IPS DF 4.7 (cell line): ENCODE results near the gene TUBB3.
A peak's percentile ranks its signal among the peaks of the same experiment; 100 is the strongest.
"Not testable (repeated sequence)": the region's sequence is repeated elsewhere in the genome, so short reads cannot be mapped to it uniquely, and the experiment has no call there.

ENCODE experiments used
- DNase-seq: peaks from one replicate; pipeline ENCODE4 v3.0.0-alpha.2; 2013; ENCODE audit warnings: low spot score; ENCODE audit errors: extremely low read depth

TUBB3 gene

GRCh38 chr16:89922884-89923639, at the start of gene TUBB3:
Gene TUBB3 (plus strand): TSS chr16:89923342. CDS start chr16:89923402, 60 bp downstream.
- DNase-seq, result no peak

GRCh38 chr16:89873972-89874689, 49.0 kb upstream of the TUBB3 start:
- DNase-seq, result peak; percentile 53

GRCh38 chr16:89879123-89879522, 44.0 kb upstream of the TUBB3 start:
- not testable (repeated sequence) for DNase-seq

- DNase-seq, result no peak
Measured at GRCh38 chr16:89880477-89881367, 42.4 kb upstream of the TUBB3 start.

GRCh38 chr16:89881368-89881730, 41.8 kb upstream of the TUBB3 start:
- no peak for DNase-seq

- no peak for DNase-seq
Measured at GRCh38 chr16:89883346-89884040, 39.6 kb upstream of the TUBB3 start.

GRCh38 chr16:89884041-89884421, 39.1 kb upstream of the TUBB3 start:
- DNase-seq, result no peak

DNA sequence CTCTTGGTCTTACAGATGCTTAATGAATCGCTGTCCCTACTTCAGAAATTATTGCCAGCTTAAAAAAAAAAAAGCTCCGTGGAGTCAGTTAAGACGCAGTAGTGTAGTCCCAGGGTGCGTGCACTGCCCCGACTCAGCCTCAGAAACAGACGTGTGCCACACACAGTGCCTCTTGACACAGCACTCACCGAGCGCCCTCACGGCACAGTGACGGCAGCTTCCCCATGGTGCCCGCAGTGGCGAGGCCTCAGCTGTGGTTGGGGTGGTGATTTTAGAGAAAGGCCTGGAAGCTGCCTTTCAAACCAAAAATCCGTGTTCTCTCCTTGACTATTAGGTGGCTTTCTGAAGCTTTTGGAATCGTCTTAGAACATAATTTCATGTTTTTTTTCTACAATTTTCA, 35.9 kb upstream of the TUBB3 start:
- DNase-seq, result no peak

DNA sequence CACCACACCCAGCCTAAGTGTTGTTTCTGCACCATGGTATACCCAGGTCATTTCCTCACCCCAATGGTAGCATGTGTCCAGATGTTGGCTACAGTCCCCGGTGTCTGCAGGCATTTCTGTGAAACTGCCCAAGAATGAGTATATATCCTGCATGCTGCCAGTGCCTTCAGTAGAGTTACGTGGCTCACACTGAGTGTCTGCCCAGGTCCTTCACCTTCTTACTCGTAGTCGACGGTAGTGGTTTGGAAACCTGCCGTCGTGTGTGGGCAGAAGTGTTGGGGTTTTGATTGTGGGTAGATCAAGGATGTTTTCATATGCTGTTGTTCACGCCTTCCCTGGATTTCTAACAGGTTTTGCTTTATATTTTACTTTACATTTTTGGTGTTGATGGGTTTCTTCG, 32.9 kb upstream of the TUBB3 start:
- DNase-seq, result no peak

DNA sequence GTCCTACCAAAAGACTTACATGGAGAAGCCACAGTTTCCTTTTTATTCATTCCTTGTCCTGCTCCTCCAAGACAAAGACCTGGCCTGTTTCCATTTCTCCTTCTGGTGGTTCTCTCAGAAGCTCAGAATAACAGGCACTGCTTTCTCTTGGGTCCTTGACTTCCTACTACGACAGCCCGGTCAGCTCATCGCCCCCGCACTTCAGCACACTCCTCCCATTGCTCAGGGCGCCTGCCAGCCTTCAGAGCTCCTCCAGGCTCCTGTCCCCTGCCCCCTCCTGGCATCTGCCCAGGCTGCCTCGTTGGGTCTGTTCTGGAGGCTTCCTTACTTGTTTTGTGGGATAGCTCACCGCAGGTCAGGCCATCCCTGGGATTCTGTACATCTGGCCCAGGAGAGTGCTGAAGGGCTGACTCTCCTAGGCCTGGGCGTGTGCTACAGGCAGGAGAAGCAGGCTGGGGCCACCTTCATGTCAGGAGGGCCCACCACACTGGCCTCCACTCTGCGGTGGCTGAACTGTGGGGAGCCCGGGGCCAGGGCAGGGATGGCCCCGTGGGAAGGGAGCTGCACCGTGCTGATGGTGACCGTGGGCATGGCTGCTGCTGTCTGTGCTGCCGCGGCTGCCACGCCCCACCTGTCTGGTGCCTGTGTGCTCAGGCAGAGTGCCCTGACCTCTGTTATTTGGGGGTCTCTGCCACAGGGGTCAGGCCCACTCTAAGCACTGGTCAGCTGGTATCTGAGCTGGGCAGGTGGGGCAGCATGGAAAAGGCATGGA, 32.1 kb upstream of the TUBB3 start:
- DNase-seq, result no peak

DNA sequence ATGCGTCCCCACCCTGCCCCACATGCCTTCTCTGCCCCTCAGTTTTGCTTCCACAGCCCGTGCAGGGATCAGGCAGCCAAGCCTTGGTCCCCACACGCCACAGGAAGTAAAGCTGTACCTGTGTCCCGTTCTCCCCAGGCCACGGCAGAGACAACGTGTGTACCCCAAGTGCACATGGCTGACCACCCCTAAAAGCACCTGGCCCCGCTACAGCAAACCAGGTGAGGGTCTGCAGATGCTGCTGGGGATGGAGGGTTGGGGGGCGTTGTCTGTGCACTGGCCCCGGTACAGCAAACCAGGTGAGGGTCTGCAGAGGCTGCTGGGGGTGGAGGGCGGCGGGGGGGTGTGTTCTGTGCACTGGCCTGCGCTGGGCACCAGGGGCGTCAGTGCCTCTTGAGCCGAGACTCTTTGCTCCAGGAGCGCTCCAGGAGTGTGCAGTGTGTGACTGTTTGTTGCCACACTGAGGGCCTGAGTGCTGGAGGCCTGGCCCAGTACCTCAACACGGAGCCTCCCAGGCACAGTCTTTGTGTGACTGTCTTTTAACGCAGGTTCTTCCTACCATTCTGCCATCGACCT, 31.0 kb upstream of the TUBB3 start:
- DNase-seq, result no peak

- no peak for DNase-seq
Measured at GRCh38 chr16:89892635-89893034, 30.5 kb upstream of the TUBB3 start.

- DNase-seq, result no peak
Measured at GRCh38 chr16:89893642-89894548, 29.2 kb upstream of the TUBB3 start.

- DNase-seq, result no peak
Measured at GRCh38 chr16:89895482-89896250, 27.5 kb upstream of the TUBB3 start.

- DNase-seq, result no peak
Measured at GRCh38 chr16:89897204-89897603, 25.9 kb upstream of the TUBB3 start.

GRCh38 chr16:89898201-89898967, 24.8 kb upstream of the TUBB3 start:
- DNase-seq, result no peak

DNA sequence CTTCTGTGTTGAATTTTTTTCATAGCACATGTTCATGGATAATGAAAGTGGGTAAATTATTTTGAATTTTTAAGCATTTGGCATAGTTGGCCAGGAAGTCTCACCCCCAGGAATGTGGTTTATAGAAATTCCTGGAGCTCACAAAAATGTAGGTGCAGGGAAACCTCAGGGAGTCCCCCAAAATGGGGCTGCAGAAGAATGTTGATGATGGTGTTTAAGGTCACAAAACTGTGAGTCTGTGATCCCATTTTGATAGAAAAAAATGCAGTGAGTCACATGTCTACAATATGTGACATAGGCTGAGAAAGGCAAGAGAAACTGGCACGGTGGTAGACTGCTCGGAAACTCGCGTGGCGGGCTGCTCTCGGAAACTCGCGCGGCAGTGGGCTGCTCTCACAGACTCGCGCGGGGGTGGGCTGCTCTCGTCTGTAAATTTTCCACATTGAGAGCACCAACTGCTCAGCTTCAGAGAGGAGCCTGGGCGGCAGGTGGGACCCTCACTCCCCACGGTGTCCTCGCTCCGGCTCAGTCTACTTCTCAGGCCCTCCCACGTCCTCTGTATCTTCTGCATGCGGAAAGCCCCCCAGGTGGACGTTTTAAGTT, 23.2 kb upstream of the TUBB3 start:
- no peak for DNase-seq
